ENCODE data around the gene RBM7.

RBM7 gene

GRCh38 chr11:114447444-114447843 lies 47.0 kb downstream of the RBM7 start:
- no peak for DNase-seq (ENCODE audit: low spot score)

DNA sequence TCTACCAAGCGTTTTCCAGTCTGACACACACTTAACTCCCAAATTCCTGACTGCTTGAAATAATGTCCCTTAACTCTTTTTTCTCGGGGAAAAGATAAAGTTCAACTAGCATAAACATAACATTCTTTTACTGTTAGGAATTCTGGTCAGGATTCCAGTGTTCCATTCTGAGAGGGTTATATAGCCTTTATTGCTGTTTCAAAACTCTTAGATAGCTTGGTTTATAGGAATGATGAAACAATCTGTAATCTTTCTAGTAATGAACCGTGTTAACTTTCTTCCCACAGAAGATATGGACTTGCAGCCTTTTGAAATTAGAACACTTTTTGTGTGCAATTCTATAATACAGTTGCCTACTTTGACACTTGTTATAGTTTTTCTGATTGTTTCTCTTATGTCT lies 47.4 kb downstream of the RBM7 start:
- no peak for DNase-seq (ENCODE audit: low spot score)

GRCh38 chr11:114448749-114449482 lies 48.5 kb downstream of the RBM7 start:
- DNase-seq (ENCODE audit: low spot score) = no peak

DNA sequence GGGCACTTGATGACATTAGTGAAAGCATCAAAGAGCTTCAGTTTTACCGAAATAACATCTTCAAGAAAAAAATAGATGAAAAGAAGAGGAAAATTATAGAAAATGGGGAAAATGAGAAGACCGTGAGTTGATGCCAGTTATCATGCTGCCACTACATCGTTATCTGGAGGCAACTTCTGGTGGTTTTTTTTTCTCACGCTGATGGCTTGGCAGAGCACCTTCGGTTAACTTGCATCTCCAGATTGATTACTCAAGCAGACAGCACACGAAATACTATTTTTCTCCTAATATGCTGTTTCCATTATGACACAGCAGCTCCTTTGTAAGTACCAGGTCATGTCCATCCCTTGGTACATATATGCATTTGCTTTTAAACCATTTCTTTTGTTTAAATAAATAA lies 49.4 kb downstream of the RBM7 start:
- DNase-seq (ENCODE audit: low spot score) = no peak

DNA sequence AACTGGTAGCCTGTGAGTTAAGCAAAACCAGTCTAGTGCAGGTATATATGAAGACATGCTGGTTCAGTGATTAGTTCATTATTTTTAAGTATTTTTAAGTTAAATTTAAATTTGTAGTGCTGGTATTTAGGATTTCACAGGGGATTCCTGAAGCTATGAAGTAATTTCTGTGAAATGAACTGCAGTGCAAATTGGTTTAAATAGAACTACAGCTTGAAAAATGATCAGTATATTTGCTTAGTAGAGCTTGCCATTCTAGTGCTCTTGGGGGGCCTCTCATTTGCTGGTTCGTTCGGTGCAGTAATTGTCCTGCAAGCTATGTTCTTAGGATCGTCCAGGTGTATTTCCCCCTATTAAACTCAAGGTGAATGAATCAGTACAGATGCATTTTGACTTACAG lies 51.9 kb downstream of the RBM7 start:
- no peak for DNase-seq (ENCODE audit: low spot score)
